ENCODE data around the gene USP10. TPM values are rescaled to one million over a fixed set of nuclear protein-coding genes. Genes with fewer than 3 reads are reported as not detected.

Gene USP10
- total RNA-seq, 4 donors from 2014 or later: 44.6 to 89.6 (median 55.9) TPM

DNA sequence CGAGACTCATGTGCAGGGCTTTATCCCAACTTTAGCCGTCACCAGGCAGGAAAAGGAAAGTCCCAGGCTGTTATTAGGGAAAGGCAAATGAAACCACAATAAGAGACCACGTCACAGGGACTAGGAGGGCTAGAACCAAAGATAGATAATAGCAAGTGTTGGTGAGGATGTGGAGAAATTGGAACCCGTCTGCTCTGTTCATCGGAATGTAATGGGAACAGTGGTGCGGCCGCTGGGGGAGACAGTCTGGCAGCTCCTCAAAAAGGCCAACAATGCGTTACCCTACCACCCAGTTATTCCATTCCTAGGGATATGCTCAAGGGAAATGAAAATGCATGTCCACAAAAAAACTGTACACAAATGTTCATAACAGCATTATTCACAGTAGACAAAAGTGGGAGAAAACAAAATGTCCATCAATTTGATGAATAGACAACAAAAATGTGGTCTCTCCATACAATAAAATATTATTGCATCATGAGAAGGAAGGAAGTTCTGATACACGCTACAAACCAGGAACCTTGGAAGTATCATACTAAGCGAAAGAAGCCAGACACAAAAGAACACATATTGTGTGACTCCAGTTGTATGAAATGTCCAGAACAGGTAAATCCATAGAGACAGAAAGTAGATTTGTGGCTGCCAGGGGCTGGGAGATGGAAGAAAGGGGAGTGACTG, 19.5 kb upstream of the USP10 start:
- DNase-seq (ENCODE audit: low spot score) (no peak), ATAC-seq (ENCODE audit: low FRiP score) (no peak)
- TF ChIP-seq, protein P1, sequence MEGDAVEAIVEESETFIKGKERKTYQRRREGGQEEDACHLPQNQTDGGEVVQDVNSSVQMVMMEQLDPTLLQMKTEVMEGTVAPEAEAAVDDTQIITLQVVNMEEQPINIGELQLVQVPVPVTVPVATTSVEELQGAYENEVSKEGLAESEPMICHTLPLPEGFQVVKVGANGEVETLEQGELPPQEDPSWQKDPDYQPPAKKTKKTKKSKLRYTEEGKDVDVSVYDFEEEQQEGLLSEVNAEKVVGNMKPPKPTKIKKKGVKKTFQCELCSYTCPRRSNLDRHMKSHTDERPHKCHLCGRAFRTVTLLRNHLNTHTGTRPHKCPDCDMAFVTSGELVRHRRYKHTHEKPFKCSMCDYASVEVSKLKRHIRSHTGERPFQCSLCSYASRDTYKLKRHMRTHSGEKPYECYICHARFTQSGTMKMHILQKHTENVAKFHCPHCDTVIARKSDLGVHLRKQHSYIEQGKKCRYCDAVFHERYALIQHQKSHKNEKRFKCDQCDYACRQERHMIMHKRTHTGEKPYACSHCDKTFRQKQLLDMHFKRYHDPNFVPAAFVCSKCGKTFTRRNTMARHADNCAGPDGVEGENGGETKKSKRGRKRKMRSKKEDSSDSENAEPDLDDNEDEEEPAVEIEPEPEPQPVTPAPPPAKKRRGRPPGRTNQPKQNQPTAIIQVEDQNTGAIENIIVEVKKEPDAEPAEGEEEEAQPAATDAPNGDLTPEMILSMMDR (IDR thresholded peaks at IDR 0.05): no peak

DNA sequence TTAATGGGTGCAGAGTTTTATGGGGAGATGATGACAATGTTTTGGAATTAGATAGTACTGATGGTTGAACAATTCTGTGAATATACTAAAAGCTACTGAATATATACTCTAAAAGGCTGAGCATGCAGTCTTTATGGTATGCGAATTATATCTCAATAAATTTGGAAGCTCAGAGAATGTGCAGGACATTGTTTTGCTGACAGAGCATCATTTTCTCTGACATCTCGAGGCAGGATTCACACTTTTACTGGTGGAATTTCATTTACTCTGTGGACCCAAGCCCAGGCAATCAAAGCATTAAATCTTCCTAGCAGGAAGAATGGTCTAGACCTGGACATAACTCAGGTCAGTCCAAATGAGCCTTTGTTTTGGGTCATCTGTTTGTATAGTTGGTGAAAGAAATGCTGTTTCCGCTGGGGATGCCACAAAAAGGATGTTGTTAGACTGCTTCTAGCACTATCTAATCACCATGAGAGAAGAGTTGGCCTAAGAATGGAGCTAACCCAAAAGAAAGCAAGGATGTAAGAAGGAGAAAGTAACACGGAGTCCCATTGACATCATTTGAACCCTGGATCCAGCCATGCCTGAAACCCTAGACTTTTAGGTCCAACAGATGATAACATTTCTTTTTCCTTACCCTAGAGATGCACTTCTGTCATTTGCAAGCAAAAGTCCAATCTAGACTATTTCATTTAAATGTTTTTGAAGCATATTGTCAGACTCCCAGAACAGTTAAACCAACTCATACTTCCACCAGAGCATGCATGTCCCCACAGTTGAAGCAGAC, 18.8 kb upstream of the USP10 start:
- TF ChIP-seq, protein P1 (IDR thresholded peaks at IDR 0.05): no peak
- ATAC-seq (ENCODE audit: low FRiP score): no peak
- DNase-seq (ENCODE audit: low spot score): no peak

DNA sequence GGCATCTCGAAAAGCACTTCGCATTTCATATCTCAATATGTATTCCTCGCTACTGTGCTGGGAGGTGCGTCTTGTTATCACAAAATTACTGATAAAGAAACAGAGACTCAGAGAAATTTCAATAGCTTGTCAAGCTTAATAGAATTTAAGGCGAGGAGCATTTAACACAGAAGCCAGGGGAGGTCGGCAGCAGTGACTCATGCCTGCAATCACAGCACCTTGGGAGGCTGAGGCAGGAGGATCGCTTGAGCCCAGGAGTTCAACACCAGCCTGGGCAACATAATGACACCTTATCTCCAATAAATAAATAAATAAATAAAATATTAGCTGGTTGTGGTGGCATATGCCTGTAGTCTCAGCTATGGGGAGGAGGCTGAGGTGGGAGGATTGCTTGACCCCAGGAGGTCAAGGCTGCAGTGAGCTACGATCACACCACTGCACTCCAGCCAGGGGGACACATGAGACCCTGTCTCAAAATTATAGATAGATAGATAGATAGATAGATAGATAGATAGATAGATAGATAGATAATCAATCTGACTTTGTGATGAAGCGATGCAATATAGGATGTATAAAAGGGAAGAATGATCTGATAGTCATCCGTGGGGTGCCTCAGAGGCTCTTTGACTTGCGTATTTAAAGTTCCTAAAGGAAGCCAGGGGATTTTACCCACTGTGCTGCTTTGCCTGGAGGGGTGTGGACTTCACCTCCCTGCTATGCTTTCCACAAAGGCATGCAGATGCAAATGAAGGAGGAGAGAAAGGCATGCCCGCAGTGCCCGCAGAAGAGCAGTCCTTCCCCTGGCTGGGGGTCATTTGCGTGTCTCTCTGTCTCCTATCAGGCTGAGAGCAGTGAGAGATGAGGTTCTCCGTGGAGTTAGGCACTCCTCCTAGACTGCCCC, 15.9 kb upstream of the USP10 start:
- DNase-seq (ENCODE audit: low spot score) (no peak), ATAC-seq (ENCODE audit: low FRiP score) (no peak)
- TF ChIP-seq, protein P1 (IDR thresholded peaks at IDR 0.05): no peak

DNA sequence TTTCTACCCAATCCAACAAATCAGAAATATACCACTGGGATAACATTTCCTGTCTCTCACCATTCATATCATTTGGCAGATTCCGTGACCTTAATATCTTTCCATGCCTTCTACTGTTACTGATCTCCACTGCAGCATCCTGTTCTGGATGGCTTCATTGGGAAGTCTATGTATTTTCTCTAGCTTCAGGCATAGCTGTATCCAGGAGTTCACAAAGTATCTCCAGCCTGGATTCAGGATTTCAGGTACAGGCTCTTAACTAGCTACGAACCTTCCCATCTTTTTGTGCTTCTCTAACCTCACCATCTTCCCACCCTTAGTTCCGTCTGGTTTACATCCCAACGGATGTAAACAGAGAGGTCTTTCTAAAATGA, 15.2 kb upstream of the USP10 start:
- ATAC-seq (ENCODE audit: low FRiP score) (no peak), DNase-seq (ENCODE audit: low spot score) (no peak)

DNA sequence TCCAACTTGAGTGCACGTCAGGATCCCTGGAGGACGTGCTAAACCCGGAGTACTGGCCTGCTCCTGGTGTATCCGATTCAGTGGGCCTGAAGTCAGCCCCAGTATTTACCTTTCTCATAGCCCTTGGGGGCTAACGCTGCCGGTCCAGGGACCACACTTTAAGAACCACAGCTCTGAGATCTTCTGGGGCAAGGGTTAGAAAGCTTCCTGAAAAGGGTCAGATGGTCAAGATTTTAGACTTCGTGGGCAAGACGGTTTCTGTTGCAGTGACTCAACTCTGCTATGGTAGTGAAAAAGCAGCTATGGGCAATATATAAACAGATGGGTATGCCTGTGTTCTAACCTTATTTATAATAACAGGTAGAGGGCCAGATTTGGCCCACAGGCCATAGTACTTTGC, 14.6 kb upstream of the USP10 start:
- DNase-seq (ENCODE audit: low spot score) (no peak), ATAC-seq (ENCODE audit: low FRiP score) (no peak)
- TF ChIP-seq, protein P1 (IDR thresholded peaks at IDR 0.05): no peak

More for the DNA sequence above, 15.2 kb upstream of the USP10 start:
- TF ChIP-seq, protein P1 (IDR thresholded peaks at IDR 0.05): no peak

DNA sequence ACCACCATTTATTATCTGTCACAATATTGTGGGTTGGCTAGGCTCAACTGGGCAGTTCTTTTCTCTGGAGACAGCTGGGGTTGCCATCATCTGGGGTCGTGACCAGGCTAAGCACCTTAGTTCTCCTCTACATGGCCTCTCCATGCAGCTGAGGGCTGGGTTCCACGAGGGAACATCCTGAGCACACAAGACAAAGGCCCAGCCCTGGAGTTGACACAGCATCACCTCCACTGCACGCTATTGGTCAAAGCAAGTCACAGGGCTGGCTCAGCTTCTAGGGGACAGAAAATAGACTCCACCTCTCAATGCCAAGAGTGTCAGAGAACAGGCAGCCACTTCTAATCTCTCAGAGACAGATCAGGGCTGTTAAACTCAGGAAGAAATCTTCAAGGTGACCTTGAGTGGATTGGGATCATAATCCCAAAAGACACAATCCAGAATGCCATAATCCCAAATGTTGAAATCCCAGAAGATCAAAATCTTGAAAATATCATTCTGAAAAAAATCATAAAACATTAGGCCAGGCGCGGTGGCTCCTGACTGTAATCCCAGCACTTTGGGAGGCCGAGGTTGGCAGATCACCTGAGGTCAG, 13.0 kb upstream of the USP10 start:
- DNase-seq (ENCODE audit: low spot score) (no peak), ATAC-seq (ENCODE audit: low FRiP score) (no peak)
- TF ChIP-seq, protein P1 (IDR thresholded peaks at IDR 0.05): no peak

All from omental fat pad (tissue), 4 donors.